ENCODE measurements around the gene NEK5.
"Not testable (repeated sequence)": the region's sequence is repeated elsewhere in the genome, so short reads cannot be mapped to it uniquely, and the experiment has no call there.

NEK5 gene

DNA sequence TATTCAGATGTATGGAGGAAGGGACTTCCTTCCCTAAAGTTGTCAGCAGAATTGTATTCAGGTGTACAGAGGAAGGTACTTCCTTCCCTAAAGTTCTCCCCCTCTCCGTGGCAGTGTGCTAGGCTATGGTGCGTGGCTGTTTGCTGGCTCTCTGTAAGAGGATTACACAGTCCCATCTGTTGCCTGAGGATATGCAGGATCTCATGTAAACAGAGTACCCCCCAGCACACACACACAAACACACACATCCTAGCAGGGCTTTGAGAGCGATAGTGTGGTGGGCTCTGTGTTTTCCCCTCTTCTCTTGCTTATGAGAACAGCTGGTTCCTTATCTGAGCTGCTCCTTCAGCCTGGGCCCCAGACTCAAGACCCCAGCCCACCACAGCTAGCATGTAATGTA is 10.3 kb downstream of the NEK5 start:
- no peak overlapping the region for H3K27ac Mint-ChIP-seq
- no peaks in the 10 kb centered on the region for H3K4me1 Mint-ChIP-seq (ENCODE audit: low read depth)
- H3K27me3 Mint-ChIP-seq = peaks cover 2% of the 10 kb centered on the region
- no peaks in the 10 kb centered on the region for H3K36me3 Mint-ChIP-seq (ENCODE audit: low read depth)
- intact Hi-C loops (cut with micrococcal nuclease) = no loop called here
- H3K4me3 Mint-ChIP-seq = no peak overlapping the region
- no peaks in the 10 kb centered on the region for H3K9me3 Mint-ChIP-seq

DNA sequence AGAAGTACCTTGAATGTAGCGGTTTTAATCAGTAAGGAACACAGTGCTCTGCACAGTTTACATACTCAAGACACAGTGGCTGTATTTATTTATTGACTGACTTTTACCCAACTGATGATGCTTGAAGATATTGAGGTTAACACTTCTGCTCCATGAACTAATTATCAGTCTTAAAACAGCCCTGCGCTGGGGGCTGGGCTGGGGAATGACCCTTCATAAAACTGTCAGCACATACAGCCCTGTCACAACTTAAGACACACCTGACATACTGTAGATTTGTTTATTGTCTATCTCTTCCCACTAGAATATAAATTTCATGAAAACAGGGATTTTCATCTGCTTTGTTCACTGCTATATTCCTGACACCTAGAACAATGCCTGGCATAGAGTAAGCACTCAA is 10.8 kb downstream of the NEK5 start:
- H3K27ac Mint-ChIP-seq = no peak overlapping the region
- no peaks in the 10 kb centered on the region for H3K9me3 Mint-ChIP-seq
- H3K4me3 Mint-ChIP-seq = no peak overlapping the region
- H3K27me3 Mint-ChIP-seq = peaks cover 2% of the 10 kb centered on the region
- no peaks in the 10 kb centered on the region for H3K36me3 Mint-ChIP-seq (ENCODE audit: low read depth)
- H3K4me1 Mint-ChIP-seq (ENCODE audit: low read depth) = no peaks in the 10 kb centered on the region
- intact Hi-C loops (cut with micrococcal nuclease) = no loop called here

DNA sequence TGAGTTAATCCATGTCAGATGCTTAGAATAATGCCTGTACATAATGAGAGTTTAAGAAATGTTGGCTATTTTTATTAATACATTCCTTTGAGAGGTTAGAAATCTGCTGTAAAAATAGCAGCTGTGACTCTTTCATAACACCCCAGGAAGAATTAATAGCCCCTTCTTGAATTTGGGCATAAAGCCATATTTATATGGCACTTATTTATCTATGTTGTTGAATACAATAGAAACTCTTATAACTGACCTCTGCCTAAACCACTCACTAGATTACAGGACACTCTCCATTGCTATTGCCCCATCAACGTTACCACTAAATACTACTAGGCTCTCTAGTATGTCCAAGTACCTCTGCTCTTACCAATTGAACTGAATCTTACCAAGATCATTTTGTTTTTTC is 16.3 kb downstream of the NEK5 start:
- peaks cover 1% of the 10 kb centered on the region for H3K27me3 Mint-ChIP-seq
- H3K4me1 Mint-ChIP-seq (ENCODE audit: low read depth) = no peaks in the 10 kb centered on the region
- H3K4me3 Mint-ChIP-seq = no peak overlapping the region
- H3K27ac Mint-ChIP-seq = no peak overlapping the region
- no peaks in the 10 kb centered on the region for H3K9me3 Mint-ChIP-seq
- no peaks in the 10 kb centered on the region for H3K36me3 Mint-ChIP-seq (ENCODE audit: low read depth)
- intact Hi-C loops (cut with micrococcal nuclease) = no loop called here

DNA sequence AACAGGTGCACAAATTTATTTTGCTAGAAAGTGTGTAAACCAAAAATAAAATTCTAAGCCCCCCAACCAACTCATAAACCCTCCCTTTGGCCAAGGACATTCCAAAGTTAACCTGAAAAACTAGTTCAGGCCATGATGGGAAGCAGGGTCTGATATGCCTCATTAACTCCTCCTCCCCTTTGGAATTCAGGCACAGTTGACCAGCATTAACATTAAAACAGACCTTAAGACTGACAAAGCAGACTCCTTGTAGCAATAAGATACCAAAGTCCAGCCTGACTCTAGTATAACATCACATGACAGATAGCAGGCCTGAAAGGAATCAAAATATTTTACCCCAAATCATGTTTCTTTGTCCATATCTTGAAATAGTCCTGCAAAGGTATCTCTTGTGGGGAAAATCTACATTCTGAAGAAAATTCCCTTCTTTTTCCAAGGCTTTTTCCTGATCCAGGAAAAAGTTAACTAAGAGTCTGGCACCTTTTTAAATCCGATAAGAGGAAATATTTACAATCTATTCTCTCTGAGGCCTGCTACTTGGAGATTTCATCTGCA is 19.7 kb downstream of the NEK5 start:
- Mint-ChIP-seq H3K27ac (no peak overlapping the region), H3K36me3 (ENCODE audit: low read depth) (no peaks in the 10 kb centered on the region), H3K4me3 (no peak overlapping the region), H3K9me3 (no peaks in the 10 kb centered on the region), H3K27me3 (peaks cover 1% of the 10 kb centered on the region), H3K4me1 (ENCODE audit: low read depth) (no peaks in the 10 kb centered on the region)
- intact Hi-C loops (cut with micrococcal nuclease) = no loop called here

DNA sequence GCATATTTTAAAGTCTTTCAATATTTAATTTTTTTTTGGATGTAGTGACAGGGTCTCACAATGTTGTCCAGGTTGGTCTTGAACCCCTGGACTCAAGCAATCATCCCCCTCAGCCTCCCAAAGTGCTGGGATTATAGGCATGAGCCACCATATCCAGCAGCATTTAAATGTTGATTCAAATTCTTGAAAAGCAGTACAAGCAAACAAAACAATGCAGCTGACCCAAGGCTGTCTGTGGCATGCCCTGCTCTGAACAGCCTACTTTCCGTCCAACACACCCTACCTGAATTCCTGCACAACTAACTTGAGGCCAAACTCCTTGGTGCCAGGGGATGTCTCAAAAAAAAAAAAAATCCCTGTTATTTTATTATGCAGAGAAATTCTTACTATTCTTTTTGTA is 23.0 kb downstream of the NEK5 start:
- H3K27ac Mint-ChIP-seq = no peak overlapping the region
- no peaks in the 10 kb centered on the region for H3K27me3 Mint-ChIP-seq
- H3K4me3 Mint-ChIP-seq = no peak overlapping the region
- H3K4me1 Mint-ChIP-seq (ENCODE audit: low read depth) = no peaks in the 10 kb centered on the region
- intact Hi-C loops (cut with micrococcal nuclease) = no loop called here
- no peaks in the 10 kb centered on the region for H3K36me3 Mint-ChIP-seq (ENCODE audit: low read depth)
- H3K9me3 Mint-ChIP-seq = no peaks in the 10 kb centered on the region

DNA sequence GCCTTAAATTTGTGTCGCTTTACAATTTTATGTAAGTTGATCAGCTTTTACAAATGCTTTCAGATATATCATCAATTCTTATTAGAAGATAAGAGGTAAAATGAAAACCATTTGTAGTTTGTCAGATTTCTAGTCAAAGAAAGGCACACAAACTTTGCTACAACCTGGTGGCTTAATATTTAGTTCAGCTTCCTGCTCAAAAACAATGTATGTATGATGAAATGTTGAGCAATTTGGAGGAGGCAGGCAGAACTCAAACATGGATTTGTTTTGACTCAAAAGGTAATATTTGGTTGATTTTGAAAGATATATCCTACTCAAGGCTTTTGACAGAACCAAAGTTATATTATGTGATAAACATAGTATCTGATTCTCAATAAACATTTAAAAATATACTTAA is 24.2 kb downstream of the NEK5 start:
- Mint-ChIP-seq H3K4me3 (no peak overlapping the region), H3K4me1 (ENCODE audit: low read depth) (no peaks in the 10 kb centered on the region), H3K36me3 (ENCODE audit: low read depth) (no peaks in the 10 kb centered on the region), H3K27ac (no peak overlapping the region), H3K9me3 (no peaks in the 10 kb centered on the region), H3K27me3 (no peaks in the 10 kb centered on the region)
- intact Hi-C loops (cut with micrococcal nuclease) = no loop called here

DNA sequence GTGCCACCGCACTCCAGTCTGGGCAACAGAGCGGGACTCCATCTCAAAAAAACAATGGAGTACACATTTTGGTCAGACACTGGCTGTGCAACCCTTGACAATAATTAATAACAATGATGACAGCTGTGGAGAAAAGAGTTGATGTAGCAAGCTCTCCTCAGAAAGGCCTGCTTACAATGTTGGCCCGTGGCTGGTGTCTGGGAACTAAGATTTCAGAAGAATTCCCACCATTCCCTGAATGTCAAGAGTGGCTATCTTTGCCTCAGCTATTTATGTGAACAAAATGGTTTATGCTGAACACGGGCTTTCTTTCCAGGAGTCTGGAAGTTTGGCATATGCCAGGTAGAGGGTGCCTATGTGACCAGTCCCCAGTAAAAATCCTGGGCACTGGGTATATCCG is 25.5 kb downstream of the NEK5 start:
- H3K9me3 Mint-ChIP-seq = no peaks in the 10 kb centered on the region
- intact Hi-C loops (cut with micrococcal nuclease) = no loop called here
- no peaks in the 10 kb centered on the region for H3K27me3 Mint-ChIP-seq
- no peaks in the 10 kb centered on the region for H3K36me3 Mint-ChIP-seq (ENCODE audit: low read depth)
- H3K4me3 Mint-ChIP-seq = no peak overlapping the region
- H3K27ac Mint-ChIP-seq = no peak overlapping the region
- no peaks in the 10 kb centered on the region for H3K4me1 Mint-ChIP-seq (ENCODE audit: low read depth)

DNA sequence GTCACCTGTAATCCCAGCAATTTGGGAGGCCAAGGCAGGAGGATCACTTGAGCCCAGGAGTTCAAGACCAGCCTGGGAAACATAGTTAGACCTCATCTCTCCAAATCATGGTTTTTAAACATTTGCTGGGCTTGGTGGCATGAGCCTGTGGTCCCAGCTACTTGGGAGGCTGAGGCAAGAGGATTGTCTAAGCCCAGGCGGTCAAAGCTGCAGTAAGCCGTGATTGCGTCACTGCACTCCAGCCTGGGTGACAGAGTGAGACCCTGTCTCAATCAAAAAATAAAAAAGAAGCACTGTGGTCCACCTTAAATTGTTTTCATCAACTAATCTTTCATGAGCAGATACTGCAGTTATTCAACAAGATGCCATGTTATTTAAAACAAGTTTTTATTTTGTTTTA is 26.4 kb downstream of the NEK5 start:
- H3K4me3 Mint-ChIP-seq; H3K4me1 Mint-ChIP-seq (ENCODE audit: low read depth); H3K27me3 Mint-ChIP-seq; H3K9me3 Mint-ChIP-seq; intact Hi-C loops (cut with micrococcal nuclease); H3K36me3 Mint-ChIP-seq (ENCODE audit: low read depth); H3K27ac Mint-ChIP-seq: not testable (repeated sequence)

DNA sequence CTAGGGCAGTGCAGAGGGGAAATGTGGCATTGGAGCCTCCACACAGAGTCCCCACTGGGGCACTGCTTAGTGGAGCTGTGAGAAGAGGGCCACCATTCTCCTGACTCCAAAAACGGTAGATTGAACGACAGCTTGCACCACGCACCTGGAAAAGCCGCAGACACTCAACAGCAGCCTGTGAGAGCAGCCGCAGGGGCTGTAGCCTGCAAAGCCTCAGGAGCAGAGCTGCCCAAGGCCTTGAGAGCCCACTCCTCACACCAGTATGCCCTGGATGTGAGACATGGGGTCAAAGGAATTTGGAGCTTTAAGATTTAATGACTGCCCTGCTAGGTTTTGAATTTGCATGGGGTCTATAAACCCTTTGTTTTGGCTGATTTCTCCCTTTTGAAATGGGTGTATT is 31.7 kb downstream of the NEK5 start:
- intact Hi-C loops (cut with micrococcal nuclease) = loop anchor here (10.0 kb wide), 1 partner anchor 52 kb away; no protein-coding TSS in a partner anchor

DNA sequence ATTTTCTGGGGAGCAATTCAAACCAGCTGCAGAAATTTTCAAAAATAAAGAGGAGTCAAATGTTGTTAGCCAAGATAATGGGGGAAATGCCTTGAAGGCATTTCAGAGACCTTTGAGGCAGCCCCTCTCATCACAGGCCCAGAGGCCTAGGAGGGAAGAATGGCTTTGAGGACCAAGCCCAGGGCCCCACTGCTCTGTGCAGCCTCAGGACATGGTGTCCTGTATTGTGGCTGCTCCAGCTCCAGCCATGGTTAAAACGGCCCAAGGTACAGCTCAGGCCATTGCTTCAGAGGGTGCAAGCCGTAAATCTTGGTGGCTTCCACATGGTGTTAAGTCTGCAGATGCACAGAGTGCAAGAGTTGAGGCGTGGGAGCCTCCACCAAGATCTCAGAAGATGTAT is 32.1 kb downstream of the NEK5 start:
- no peaks in the 10 kb centered on the region for H3K4me1 Mint-ChIP-seq (ENCODE audit: low read depth)
- H3K9me3 Mint-ChIP-seq = no peaks in the 10 kb centered on the region
- H3K27me3 Mint-ChIP-seq = no peaks in the 10 kb centered on the region
- no peak overlapping the region for H3K27ac Mint-ChIP-seq
- no peak overlapping the region for H3K4me3 Mint-ChIP-seq
- H3K36me3 Mint-ChIP-seq (ENCODE audit: low read depth) = no peaks in the 10 kb centered on the region
- intact Hi-C loops (cut with micrococcal nuclease) = loop anchor here (10.0 kb wide), 1 partner anchor 52 kb away; no protein-coding TSS in a partner anchor

More for the DNA sequence above, 31.7 kb downstream of the NEK5 start:
- H3K4me1 Mint-ChIP-seq (ENCODE audit: low read depth) = no peaks in the 10 kb centered on the region
- H3K9me3 Mint-ChIP-seq = no peaks in the 10 kb centered on the region
- H3K27me3 Mint-ChIP-seq = no peaks in the 10 kb centered on the region
- no peak overlapping the region for H3K4me3 Mint-ChIP-seq
- no peaks in the 10 kb centered on the region for H3K36me3 Mint-ChIP-seq (ENCODE audit: low read depth)
- H3K27ac Mint-ChIP-seq = no peak overlapping the region

DNA sequence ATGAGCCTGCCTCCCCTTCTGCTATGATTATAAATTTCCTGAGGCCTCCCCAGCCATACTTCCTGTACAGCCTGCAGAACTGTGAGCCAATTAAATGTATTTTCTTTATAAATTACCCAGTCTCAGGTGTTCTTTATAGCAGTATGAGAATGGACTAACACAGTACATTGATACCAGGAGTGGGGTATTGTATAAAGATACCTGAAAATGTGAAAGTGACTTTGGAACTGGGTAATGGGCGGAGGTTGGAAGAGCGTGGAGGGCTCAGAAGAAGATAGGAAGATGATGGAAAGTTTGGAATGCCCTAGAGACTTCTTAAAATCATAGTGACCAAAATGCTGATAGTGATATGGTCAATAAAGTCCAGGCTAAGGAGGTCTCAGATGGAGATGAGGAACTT is 32.8 kb downstream of the NEK5 start:
- Mint-ChIP-seq H3K27me3 (no peaks in the 10 kb centered on the region), H3K4me3 (no peak overlapping the region), H3K4me1 (ENCODE audit: low read depth) (no peaks in the 10 kb centered on the region), H3K27ac (no peak overlapping the region), H3K9me3 (no peaks in the 10 kb centered on the region), H3K36me3 (ENCODE audit: low read depth) (no peaks in the 10 kb centered on the region)
- intact Hi-C loops (cut with micrococcal nuclease) = loop anchor here (10.0 kb wide), 1 partner anchor 51 kb away; no protein-coding TSS in a partner anchor

DNA sequence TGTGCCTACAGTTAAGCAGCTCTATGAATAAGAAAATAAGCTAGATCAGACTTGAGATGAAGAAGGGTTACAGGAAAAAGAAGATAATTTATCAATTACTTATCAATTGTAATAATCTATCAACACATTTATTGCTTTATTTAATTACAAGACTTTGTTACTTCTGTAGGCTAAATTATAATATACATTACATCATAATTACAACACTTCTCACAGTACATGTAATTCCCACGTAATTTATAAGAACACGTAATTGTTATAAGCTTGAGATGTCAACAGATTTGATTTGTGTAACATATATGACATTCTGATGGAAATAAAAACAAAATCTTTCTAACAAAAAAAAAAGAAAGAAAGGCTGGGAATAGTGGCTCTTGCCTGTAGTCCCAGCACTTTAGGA is 36.8 kb downstream of the NEK5 start:
- Mint-ChIP-seq H3K36me3 (ENCODE audit: low read depth) (no peaks in the 10 kb centered on the region), H3K4me3 (no peak overlapping the region), H3K9me3 (no peaks in the 10 kb centered on the region), H3K4me1 (ENCODE audit: low read depth) (no peaks in the 10 kb centered on the region), H3K27me3 (no peaks in the 10 kb centered on the region), H3K27ac (no peak overlapping the region)
- intact Hi-C loops (cut with micrococcal nuclease) = loop anchor here (10.0 kb wide), 1 partner anchor 47 kb away; no protein-coding TSS in a partner anchor

DNA sequence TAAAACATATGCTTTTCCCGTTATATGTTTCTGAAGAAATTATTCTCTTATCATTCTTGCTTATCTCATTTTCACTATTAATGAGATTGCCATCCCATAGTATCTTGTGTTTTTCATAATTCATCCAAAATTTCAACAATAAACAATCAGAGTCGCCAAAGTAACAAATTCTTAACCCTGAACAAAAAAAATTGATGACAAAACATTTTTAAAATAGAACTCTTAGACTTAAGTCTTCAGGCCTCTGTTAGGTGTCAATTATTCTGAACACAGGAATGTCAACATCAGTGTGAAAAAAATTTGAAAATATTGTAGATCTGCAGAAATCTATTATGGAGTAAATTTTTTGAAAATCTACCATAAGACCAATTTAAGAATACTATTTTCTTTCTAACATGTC is 37.4 kb downstream of the NEK5 start:
- intact Hi-C loops (cut with micrococcal nuclease) = loop anchor here (10.0 kb wide), 1 partner anchor 47 kb away; no protein-coding TSS in a partner anchor
- Mint-ChIP-seq H3K27ac (no peak overlapping the region), H3K36me3 (ENCODE audit: low read depth) (no peaks in the 10 kb centered on the region), H3K27me3 (no peaks in the 10 kb centered on the region), H3K4me1 (ENCODE audit: low read depth) (no peaks in the 10 kb centered on the region), H3K9me3 (no peaks in the 10 kb centered on the region), H3K4me3 (no peak overlapping the region)

DNA sequence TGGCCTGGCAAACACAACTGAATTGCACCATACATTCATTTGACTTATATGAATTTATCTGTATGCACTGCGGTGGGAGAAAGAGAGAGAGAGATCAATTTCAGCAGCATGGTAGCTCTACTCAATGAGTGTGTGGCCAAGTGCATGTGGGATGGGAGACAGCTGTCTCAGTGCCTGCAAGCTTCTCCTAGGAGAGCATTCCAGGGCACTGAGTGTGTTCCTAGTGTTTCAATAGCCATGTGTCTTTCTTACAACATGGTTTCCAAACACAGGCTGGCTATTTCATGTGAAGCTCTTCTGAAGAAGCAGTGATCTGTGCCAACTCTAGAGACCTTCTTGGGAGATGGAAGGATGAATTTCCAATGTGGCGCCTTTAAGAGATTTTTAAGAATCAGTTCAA is 43.5 kb downstream of the NEK5 start:
- intact Hi-C loops (cut with micrococcal nuclease) = no loop called here
- no peak overlapping the region for H3K4me3 Mint-ChIP-seq
- H3K27me3 Mint-ChIP-seq = no peaks in the 10 kb centered on the region
- H3K27ac Mint-ChIP-seq = no peak overlapping the region
- H3K4me1 Mint-ChIP-seq (ENCODE audit: low read depth) = no peaks in the 10 kb centered on the region
- H3K36me3 Mint-ChIP-seq (ENCODE audit: low read depth) = no peaks in the 10 kb centered on the region
- no peaks in the 10 kb centered on the region for H3K9me3 Mint-ChIP-seq

DNA sequence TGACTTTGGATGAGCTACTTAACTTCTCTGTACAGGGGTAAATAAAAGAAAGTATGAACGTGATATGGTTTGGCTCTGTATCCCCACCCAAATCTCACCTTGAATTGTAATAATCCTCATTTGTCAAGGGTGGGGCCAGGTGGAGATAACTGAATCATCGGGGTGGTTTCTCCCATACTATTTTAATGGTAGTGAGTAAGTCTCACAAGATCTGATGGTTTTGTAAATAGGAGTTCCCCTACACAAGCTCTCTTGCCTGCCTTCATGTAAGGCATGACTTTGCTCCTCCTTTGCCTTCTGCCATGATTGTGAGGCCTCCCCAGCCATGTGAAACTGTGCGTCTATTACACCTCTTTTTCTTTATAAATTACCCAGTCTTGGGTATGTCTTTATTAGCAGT is 43.9 kb downstream of the NEK5 start:
- H3K36me3 Mint-ChIP-seq (ENCODE audit: low read depth); H3K27me3 Mint-ChIP-seq; H3K27ac Mint-ChIP-seq; H3K4me1 Mint-ChIP-seq (ENCODE audit: low read depth); intact Hi-C loops (cut with micrococcal nuclease); H3K9me3 Mint-ChIP-seq; H3K4me3 Mint-ChIP-seq: not testable (repeated sequence)
